ENCODE measurements around the gene DLGAP1.

Gene DLGAP1

GRCh38 chr18:3693410-3693809 is 761.7 kb downstream of the DLGAP1 start:
- DNase-seq (ENCODE audit: low read depth, low spot score) = no peak

- DNase-seq (ENCODE audit: low read depth, low spot score) = no peak
Measured at GRCh38 chr18:3692691-3693090, 762.4 kb downstream of the DLGAP1 start.

- no peak for DNase-seq (ENCODE audit: low read depth, low spot score)
Measured at GRCh38 chr18:3692113-3692621, 762.9 kb downstream of the DLGAP1 start.

- no peak for DNase-seq (ENCODE audit: low read depth, low spot score)
Measured at GRCh38 chr18:3691705-3692104, 763.4 kb downstream of the DLGAP1 start.

GRCh38 chr18:3690764-3691066 is 764.4 kb downstream of the DLGAP1 start:
- no peak for DNase-seq (ENCODE audit: low read depth, low spot score)

GRCh38 chr18:3689986-3690763 is 764.9 kb downstream of the DLGAP1 start:
- DNase-seq (ENCODE audit: low read depth, low spot score) = no peak

GRCh38 chr18:3689091-3689490 is 766.0 kb downstream of the DLGAP1 start:
- no peak for DNase-seq (ENCODE audit: low read depth, low spot score)

- no peak for DNase-seq (ENCODE audit: low read depth, low spot score)
Measured at GRCh38 chr18:3688690-3689089, 766.4 kb downstream of the DLGAP1 start.

GRCh38 chr18:3683483-3683882 is 771.6 kb downstream of the DLGAP1 start:
- DNase-seq (ENCODE audit: low read depth, low spot score) = no peak

GRCh38 chr18:3682061-3682460 is 773.0 kb downstream of the DLGAP1 start:
- no peak for DNase-seq (ENCODE audit: low read depth, low spot score)

- no peak for DNase-seq (ENCODE audit: low read depth, low spot score)
Measured at GRCh38 chr18:3679241-3679640, 775.9 kb downstream of the DLGAP1 start.

- no peak for DNase-seq (ENCODE audit: low read depth, low spot score)
Measured at GRCh38 chr18:3675994-3676393, 779.1 kb downstream of the DLGAP1 start.

- no peak for DNase-seq (ENCODE audit: low read depth, low spot score)
Measured at GRCh38 chr18:3675446-3675845, 779.7 kb downstream of the DLGAP1 start.

- DNase-seq (ENCODE audit: low read depth, low spot score) = no peak
Measured at GRCh38 chr18:3671176-3671575, 783.9 kb downstream of the DLGAP1 start.

GRCh38 chr18:3669376-3669775 is 785.7 kb downstream of the DLGAP1 start:
- no peak for DNase-seq (ENCODE audit: low read depth, low spot score)

GRCh38 chr18:3667255-3668137 is 787.6 kb downstream of the DLGAP1 start:
- DNase-seq (ENCODE audit: low read depth, low spot score) = no peak

- DNase-seq (ENCODE audit: low read depth, low spot score) = no peak
Measured at GRCh38 chr18:3666526-3667254, 788.4 kb downstream of the DLGAP1 start.

- peak; percentile 37 for DNase-seq (ENCODE audit: low read depth, low spot score)
Measured at GRCh38 chr18:3665780-3666525, 789.2 kb downstream of the DLGAP1 start.

- no peak for DNase-seq (ENCODE audit: low read depth, low spot score)
Measured at GRCh38 chr18:3665204-3665603, 789.9 kb downstream of the DLGAP1 start.

- no peak for DNase-seq (ENCODE audit: low read depth, low spot score)
Measured at GRCh38 chr18:3664563-3665178, 790.4 kb downstream of the DLGAP1 start.
